Activated T-helper 2 cell treated with anti-CD3 and anti-CD28 coated beads, Interferon-gamma antibody, Interleukin-2, Interleukin-4, amounts not matched to agents 10 μg/mL and 5 μg/mL and 100 μg/mL, durations not matched to agents 14 hours and 24 hours and 36 hours (primary cell): ENCODE data around the gene DAPL1. TPM values are rescaled to one million over a fixed set of nuclear protein-coding genes. Genes with fewer than 3 reads are reported as not detected.

Experiments
- DNase-seq: peaks from one replicate; pipeline ENCODE4 v3.0.0; 2021; ENCODE audit warnings: low spot score
- H3K27ac Mint-ChIP-seq: one replicate; pipeline ENCODE4 v1.8.0; 2021; ENCODE audit warnings: mixed read lengths
- H3K27me3 Mint-ChIP-seq: one replicate; pipeline ENCODE4 v1.8.0; 2021; ENCODE audit warnings: low read depth, mixed read lengths
- H3K36me3 Mint-ChIP-seq: one replicate; pipeline ENCODE4 v1.8.0; 2021; ENCODE audit warnings: low read depth, mixed read lengths
- H3K4me1 Mint-ChIP-seq: one replicate; pipeline ENCODE4 v1.8.0; 2021; ENCODE audit warnings: low read depth, mixed read lengths
- H3K4me3 Mint-ChIP-seq: one replicate; pipeline ENCODE4 v1.8.0; 2021; ENCODE audit warnings: low read depth, mild to moderate bottlenecking, moderate library complexity, mixed read lengths
- H3K9me3 Mint-ChIP-seq: one replicate; pipeline ENCODE4 v1.8.0; 2021; ENCODE audit warnings: mixed read lengths
- intact Hi-C: fragments of 100-400 bp; cut with micrococcal nuclease; formaldehyde crosslinking; loops from one replicate; pipeline ENCODE4 v1.15.1; 2023
- total RNA-seq: library from RNA; stranded (reverse); gene quantifications from 2 replicates; pipeline ENCODE4 v1.2.3, GENCODE V29; 2022

Gene DAPL1
- total RNA-seq: not detected in 2 replicates

- Mint-ChIP-seq H3K27ac (no peak within 1 kb of the TSS), H3K4me1 (no peaks in the 10 kb centered on the region), H3K4me3 (no peak within 1 kb of the TSS), H3K36me3 (no peaks in the 10 kb centered on the region), H3K27me3 (peaks cover 13% of the 10 kb centered on the region), H3K9me3 (no peaks in the 10 kb centered on the region)
- intact Hi-C loops: no loop called here
- no peak for DNase-seq
Observed at GRCh38 chr2:158795195-158795924, at the start of gene DAPL1. TSS of gene DAPL1 (plus strand) at chr2:158795317. CDS start at chr2:158795373, 56 bp downstream.

- Mint-ChIP-seq H3K4me3 (no peak overlapping the region), H3K36me3 (no peaks in the 10 kb centered on the region), H3K27ac (no peak overlapping the region), H3K9me3 (no peaks in the 10 kb centered on the region), H3K27me3 (peaks cover 12% of the 10 kb centered on the region), H3K4me1 (no peaks in the 10 kb centered on the region)
- DNase-seq: no peak
- intact Hi-C loops: no loop called here
Observed at GRCh38 chr2:158745866-158746382, 49.2 kb upstream of the DAPL1 start.

- H3K4me3 Mint-ChIP-seq: no peak overlapping the region
- no peaks in the 10 kb centered on the region for H3K4me1 Mint-ChIP-seq
- H3K27me3 Mint-ChIP-seq: peaks cover 12% of the 10 kb centered on the region
- DNase-seq: no peak
- intact Hi-C loops: no loop called here
- H3K9me3 Mint-ChIP-seq: no peaks in the 10 kb centered on the region
- H3K27ac Mint-ChIP-seq: no peak overlapping the region
- no peaks in the 10 kb centered on the region for H3K36me3 Mint-ChIP-seq
Observed at GRCh38 chr2:158746488-158746887, 48.6 kb upstream of the DAPL1 start.

GRCh38 chr2:158747281-158747680, 47.8 kb upstream of the DAPL1 start:
- intact Hi-C loops: no loop called here
- Mint-ChIP-seq H3K4me1 (no peaks in the 10 kb centered on the region), H3K4me3 (no peak overlapping the region), H3K9me3 (no peaks in the 10 kb centered on the region), H3K36me3 (no peaks in the 10 kb centered on the region), H3K27ac (no peak overlapping the region), H3K27me3 (peaks cover 15% of the 10 kb centered on the region)
- DNase-seq: no peak

- no peak overlapping the region for H3K4me3 Mint-ChIP-seq
- intact Hi-C loops: no loop called here
- no peak overlapping the region for H3K27ac Mint-ChIP-seq
- no peaks in the 10 kb centered on the region for H3K36me3 Mint-ChIP-seq
- no peaks in the 10 kb centered on the region for H3K9me3 Mint-ChIP-seq
- DNase-seq: no peak
- peaks cover 17% of the 10 kb centered on the region for H3K27me3 Mint-ChIP-seq
- H3K4me1 Mint-ChIP-seq: no peaks in the 10 kb centered on the region
Observed at GRCh38 chr2:158748926-158749590, 46.1 kb upstream of the DAPL1 start.

- Mint-ChIP-seq H3K27ac (no peak overlapping the region), H3K27me3 (peaks cover 17% of the 10 kb centered on the region), H3K36me3 (no peaks in the 10 kb centered on the region), H3K9me3 (no peaks in the 10 kb centered on the region), H3K4me1 (no peaks in the 10 kb centered on the region), H3K4me3 (no peak overlapping the region)
- intact Hi-C loops: loop anchor here (5.0 to 10.0 kb wide), 5 partner anchors 296 to 1256 kb away; partner anchors contain the start of genes CCDC148 and PKP4
- DNase-seq: no peak
Observed at GRCh38 chr2:158750458-158751125, 44.5 kb upstream of the DAPL1 start.

GRCh38 chr2:158753641-158754611, 41.2 kb upstream of the DAPL1 start:
- no peaks in the 10 kb centered on the region for H3K9me3 Mint-ChIP-seq
- H3K4me1 Mint-ChIP-seq: no peaks in the 10 kb centered on the region
- H3K4me3 Mint-ChIP-seq: no peak overlapping the region
- peak; percentile 11 for DNase-seq
- no peak overlapping the region for H3K27ac Mint-ChIP-seq
- intact Hi-C loops: loop anchor here (5.0 to 10.0 kb wide), 5 partner anchors 299 to 1259 kb away; partner anchors contain the start of genes CCDC148 and PKP4
- H3K27me3 Mint-ChIP-seq: peaks cover 10% of the 10 kb centered on the region
- H3K36me3 Mint-ChIP-seq: no peaks in the 10 kb centered on the region

GRCh38 chr2:158755310-158756087, 39.6 kb upstream of the DAPL1 start:
- Mint-ChIP-seq H3K4me3 (no peak overlapping the region), H3K27ac (no peak overlapping the region)
- no peak for DNase-seq

GRCh38 chr2:158756331-158756730, 38.8 kb upstream of the DAPL1 start:
- intact Hi-C loops: loop anchor here (10.0 kb wide), 4 partner anchors 302 to 1262 kb away; partner anchors contain the start of genes CCDC148 and PKP4

More at GRCh38 chr2:158755310-158756087, 39.6 kb upstream of the DAPL1 start:
- no peaks in the 10 kb centered on the region for H3K9me3 Mint-ChIP-seq
- no peaks in the 10 kb centered on the region for H3K4me1 Mint-ChIP-seq
- no peaks in the 10 kb centered on the region for H3K36me3 Mint-ChIP-seq
- H3K27me3 Mint-ChIP-seq: peaks cover 7% of the 10 kb centered on the region
- intact Hi-C loops: loop anchor here (10.0 kb wide), 4 partner anchors 301 to 1261 kb away; partner anchors contain the start of genes CCDC148 and PKP4

GRCh38 chr2:158756976-158757375, 38.1 kb upstream of the DAPL1 start:
- no peaks in the 10 kb centered on the region for H3K4me1 Mint-ChIP-seq
- intact Hi-C loops: loop anchor here (10.0 kb wide), 4 partner anchors 302 to 1262 kb away; partner anchors contain the start of genes CCDC148 and PKP4
- H3K9me3 Mint-ChIP-seq: no peaks in the 10 kb centered on the region
- no peaks in the 10 kb centered on the region for H3K36me3 Mint-ChIP-seq
- H3K27ac Mint-ChIP-seq: no peak overlapping the region
- no peak overlapping the region for H3K4me3 Mint-ChIP-seq
- H3K27me3 Mint-ChIP-seq: peaks cover 7% of the 10 kb centered on the region
- no peak for DNase-seq

More at GRCh38 chr2:158756331-158756730, 38.8 kb upstream of the DAPL1 start:
- Mint-ChIP-seq H3K9me3 (no peaks in the 10 kb centered on the region), H3K4me3 (no peak overlapping the region), H3K4me1 (no peaks in the 10 kb centered on the region), H3K27ac (no peak overlapping the region), H3K36me3 (no peaks in the 10 kb centered on the region), H3K27me3 (peaks cover 7% of the 10 kb centered on the region)
- no peak for DNase-seq

GRCh38 chr2:158760887-158761286, 34.2 kb upstream of the DAPL1 start:
- intact Hi-C loops: no loop called here
- DNase-seq: no peak
- Mint-ChIP-seq H3K27ac (no peak overlapping the region), H3K4me3 (no peak overlapping the region), H3K4me1 (no peaks in the 10 kb centered on the region), H3K9me3 (no peaks in the 10 kb centered on the region), H3K36me3 (no peaks in the 10 kb centered on the region), H3K27me3 (no peaks in the 10 kb centered on the region)
